Activated effector memory CD4-positive, alpha-beta T cell treated with Interleukin-2 at 50 U/mL for 16 hours (primary cell): ENCODE data around the gene OR9G1.
"Not testable (repeated sequence)": the region's sequence is repeated elsewhere in the genome, so short reads cannot be mapped to it uniquely, and the experiment has no call there.

Experiments used
- DNase-seq: peaks from one replicate; pipeline ENCODE4 v3.0.0-alpha.2; 2020

Gene OR9G1, protein sequence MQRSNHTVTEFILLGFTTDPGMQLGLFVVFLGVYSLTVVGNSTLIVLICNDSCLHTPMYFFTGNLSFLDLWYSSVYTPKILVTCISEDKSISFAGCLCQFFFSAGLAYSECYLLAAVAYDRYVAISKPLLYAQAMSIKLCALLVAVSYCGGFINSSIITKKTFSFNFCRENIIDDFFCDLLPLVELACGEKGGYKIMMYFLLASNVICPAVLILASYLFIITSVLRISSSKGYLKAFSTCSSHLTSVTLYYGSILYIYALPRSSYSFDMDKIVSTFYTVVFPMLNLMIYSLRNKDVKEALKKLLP

DNA sequence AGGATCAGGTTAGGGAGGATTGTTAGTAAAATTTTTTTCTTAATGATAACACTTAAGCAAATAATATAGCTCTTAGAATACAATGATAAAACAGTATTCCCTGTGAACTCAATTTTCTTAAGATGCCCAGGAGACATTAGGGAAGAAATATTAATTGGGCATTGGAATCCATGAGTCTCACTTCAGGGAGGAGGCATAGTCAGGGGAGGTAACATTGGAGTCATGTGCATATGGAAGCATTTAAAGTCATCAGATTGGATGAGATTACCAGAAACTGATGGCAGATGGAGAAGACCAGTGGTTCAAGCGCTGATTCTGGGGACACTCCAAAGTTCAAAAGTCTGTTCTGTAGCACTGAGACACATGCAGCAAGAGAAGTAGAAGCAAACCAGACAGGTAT is at the start of gene OR9G1:
OR9G1 (plus strand) TSS at position 301 of the 400 bp plus-strand sequence. CDS start 1,293 bp downstream, outside the sequence.
- no peak for DNase-seq

- no peak for DNase-seq
These were observed 39.1 kb upstream of the OR9G1 start for GRCh38 chr11:56659755-56660154.

- no peak for DNase-seq
These were observed 35.5 kb upstream of the OR9G1 start, which contains the start of gene OR5AR1 for GRCh38 chr11:56663386-56663785. Gene OR5AR1 (plus strand): TSS chr11:56663686. CDS start chr11:56663686, 0 bp downstream.

DNA sequence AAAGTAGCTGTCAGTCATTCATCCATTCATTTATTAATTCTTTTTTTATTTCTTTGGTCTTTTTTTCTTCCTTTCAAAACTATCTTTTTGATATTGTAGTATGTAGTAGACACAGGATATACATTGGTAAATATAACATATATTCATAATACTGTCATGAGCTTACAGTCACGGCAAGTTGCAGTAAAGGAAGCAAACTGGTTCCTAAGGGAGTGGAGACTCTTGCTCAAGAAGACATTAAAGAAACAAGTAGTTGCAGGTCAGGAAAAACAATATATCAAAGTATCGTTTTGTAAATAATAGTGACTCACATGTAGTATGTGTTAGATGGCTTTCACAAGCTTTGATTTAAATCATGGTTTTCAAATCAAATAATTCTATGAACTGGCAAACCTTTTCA is 27.9 kb upstream of the OR9G1 start:
- DNase-seq: no peak

DNA sequence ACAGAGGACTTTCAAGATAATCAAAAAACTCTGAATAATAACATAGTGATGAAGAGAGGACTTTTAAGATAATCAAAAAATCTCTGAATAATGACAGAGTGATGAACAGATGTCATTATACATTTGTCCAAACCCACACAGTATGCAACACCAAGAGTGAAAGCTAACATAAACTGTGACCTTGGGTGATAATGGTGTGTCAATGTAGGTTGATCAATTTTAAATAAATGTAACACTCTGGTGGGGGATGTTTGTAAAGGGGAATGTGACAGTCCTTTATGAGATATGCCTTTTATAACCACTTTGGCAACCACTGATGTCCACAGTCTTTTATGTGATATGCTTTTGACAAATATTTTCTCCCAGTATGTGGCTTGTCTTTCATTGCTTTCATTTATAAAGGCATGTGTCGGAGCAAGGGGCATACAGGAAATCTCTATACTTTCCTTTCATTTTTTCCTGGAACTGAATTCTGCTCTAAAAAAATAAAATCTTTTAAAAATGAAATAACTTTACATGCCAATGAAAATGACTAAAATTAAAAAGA is 10.3 kb upstream of the OR9G1 start:
- no peak for DNase-seq

DNA sequence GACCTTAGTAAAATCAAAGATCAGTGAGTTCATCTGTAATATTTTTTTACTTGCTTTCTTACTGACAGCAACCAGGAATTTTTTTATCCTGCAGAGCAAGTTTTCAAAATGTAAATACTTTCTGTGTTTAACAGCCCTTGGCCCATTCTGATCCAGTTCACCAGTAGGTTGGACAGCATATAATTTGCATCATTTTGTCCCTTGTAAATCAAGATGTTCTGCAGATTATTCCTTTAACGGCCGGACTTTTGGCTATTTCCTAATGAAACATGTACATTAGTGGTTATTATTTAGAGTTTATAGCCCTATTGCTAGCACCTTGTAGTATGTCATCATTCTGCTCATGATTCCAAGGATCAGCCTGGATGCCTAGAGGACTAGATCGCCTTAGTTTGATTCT is 7.7 kb upstream of the OR9G1 start:
- DNase-seq: not testable (repeated sequence)

DNA sequence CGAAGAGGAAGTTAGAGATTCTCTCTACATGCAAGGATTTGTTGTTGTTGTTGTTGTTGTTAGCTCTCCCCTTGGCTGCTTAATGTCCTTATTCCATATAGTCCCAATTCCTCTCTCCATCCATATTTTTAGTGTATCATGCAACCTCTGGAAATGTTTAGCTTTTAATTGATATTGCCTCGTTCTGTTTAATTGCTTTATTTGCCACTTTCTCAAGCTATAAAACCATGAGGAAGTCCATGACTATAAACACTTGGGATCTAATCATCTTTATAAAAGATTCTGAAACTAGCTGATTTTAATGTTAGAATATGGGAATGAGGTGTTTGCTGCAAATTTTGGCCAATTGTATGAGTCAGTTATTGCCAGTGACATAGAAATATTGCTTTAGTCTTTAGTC is 5.5 kb upstream of the OR9G1 start:
- DNase-seq: no peak

DNA sequence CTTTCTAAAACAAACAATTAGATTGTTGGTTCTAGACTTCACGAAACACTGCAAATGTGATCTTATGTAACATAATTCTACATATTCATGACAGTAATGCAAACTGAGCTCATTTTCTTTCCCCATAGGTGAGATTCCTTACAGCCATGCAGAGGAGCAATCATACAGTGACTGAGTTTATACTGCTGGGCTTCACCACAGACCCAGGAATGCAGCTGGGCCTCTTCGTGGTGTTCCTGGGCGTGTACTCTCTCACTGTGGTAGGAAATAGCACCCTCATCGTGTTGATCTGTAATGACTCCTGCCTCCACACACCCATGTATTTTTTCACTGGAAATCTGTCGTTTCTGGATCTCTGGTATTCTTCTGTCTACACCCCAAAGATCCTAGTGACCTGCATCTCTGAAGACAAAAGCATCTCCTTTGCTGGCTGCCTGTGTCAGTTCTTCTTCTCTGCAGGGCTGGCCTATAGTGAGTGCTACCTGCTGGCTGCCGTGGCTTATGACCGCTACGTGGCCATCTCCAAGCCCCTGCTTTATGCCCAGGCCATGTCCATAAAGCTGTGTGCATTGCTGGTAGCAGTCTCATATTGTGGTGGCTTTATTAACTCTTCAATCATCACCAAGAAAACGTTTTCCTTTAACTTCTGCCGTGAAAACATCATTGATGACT is 1.5 kb downstream of the OR9G1 start:
- no peak for DNase-seq

GRCh38 chr11:56700914-56701485 is 2.1 kb downstream of the OR9G1 start:
- no peak for DNase-seq

GRCh38 chr11:56705784-56706396 is 7.0 kb downstream of the OR9G1 start:
- DNase-seq: no peak

- no peak for DNase-seq
These were observed 7.6 kb downstream of the OR9G1 start for GRCh38 chr11:56706486-56706885.

- no peak for DNase-seq
These were observed 15.3 kb downstream of the OR9G1 start for GRCh38 chr11:56714206-56714605.

GRCh38 chr11:56716379-56716854 is 17.5 kb downstream of the OR9G1 start:
- DNase-seq: no peak

DNA sequence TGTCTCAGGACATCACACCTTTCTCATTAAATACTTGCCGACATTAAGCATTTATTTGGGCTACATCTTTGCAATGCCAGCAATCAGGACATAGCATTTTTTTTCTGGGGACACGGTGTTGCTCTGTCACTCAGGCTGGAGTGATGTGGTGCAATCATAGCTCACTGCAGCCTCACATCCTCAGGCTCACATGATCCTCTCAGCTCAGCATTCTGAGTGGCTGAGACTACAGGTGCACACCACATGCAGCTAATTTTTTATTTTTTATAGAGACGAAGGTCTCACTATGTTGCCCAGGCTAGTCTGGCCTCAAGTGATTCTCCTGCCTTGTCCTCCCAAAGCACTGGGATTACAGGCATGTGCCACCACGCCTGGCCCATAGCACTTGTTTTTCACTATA is 21.6 kb downstream of the OR9G1 start:
- no peak for DNase-seq

- DNase-seq: no peak
These were observed 41.2 kb downstream of the OR9G1 start for GRCh38 chr11:56740107-56740506.

DNA sequence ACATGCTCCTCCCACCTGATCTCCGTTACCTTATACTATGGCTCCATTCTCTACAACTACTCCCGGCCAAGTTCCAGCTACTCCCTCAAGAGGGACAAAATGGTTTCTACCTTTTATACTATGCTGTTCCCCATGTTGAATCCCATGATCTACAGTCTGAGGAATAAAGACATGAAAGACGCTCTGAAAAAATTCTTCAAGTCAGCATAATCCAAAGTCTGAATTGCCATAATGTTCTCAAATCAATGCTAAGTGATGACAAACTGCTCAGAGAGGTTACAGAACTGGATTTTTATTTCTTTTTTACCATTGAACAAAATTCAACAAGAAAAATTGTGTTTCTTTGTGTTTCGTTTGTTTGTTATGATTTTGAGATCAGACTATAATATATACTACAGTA is 42.0 kb downstream of the OR9G1 start:
- no peak for DNase-seq

DNA sequence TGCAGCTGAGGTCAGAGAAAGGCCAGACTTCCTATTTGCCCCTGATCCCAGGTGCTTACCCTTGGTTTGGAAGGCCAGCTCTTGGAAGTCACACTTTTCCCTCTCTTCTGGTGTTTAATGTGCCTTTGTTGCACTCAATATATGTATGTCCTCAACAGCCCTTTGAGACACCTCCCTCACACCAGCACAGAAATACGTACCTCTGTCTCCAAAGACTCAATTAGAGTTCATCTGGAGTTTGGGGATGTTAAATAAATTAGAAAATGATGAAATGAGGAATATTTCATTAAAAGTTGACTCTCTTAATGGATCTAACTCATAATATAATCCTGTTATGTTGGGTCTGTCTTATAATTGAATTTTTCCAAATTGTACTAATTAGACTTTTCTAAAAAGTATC is 49.7 kb downstream of the OR9G1 start, which contains the start of gene OR9G4:
OR9G4 (minus strand) TSS at position 101 of the 400 bp plus-strand sequence. CDS start 4,931 bp downstream, outside the sequence.
- DNase-seq: no peak

DNA sequence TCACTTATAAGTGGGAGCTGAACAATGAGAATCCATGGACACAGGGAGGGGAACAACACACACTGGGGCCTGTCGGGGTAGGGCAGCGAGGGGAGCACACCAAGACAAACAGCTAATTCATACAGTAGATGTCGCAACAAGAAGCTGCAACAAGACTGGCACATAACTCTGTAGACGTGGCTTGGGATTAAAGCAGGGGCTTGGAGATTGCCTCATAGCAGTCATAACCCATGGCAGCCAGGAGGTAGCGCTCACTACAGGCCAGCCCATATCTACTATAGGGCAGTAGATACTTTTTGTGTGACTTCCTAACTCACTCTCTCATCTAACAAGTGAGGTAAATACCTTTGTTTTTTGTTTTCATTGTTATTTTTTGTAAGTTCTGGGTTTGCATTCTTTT is 51.3 kb downstream of the OR9G1 start:
- DNase-seq: no peak

DNA sequence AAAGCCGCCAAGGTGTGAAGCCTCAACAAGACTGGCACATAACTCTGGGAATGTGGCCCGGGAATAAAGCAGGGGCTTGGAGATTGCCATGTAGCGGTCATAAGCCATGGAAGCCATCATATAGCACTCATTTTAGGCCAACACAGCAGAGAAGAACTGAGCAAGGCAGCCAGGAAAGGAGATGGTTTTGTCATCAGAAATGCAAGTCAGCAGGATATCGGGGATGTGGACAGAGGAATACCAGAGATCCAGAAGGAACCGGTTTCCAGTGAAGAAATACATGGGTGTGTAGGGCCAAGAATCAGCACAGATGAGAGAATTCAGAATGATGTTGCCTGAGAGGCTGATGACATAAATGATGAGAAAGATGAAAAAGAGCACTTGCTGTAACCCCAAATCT is 52.6 kb downstream of the OR9G1 start:
- no peak for DNase-seq
